Natural killer cell (primary cell): Measurements from ENCODE around the gene RGS6. TPM values are rescaled to one million over a fixed set of nuclear protein-coding genes. Genes with fewer than 3 reads are reported as not detected.

Experiments used
- ATAC-seq, 3 donors: fragments of 150-1000 bp in 2 of 3; fragments of 200-7000 bp in 1 of 3; cut with Tn5 transposase; 1 replicate in 1 of 3; 2 replicates in 2 of 3; pipeline ENCODE4 v1.10.0; 2021; ENCODE audit warnings: mild to moderate bottlenecking in 2 of 3, moderate library complexity in 2 of 3
- DNase-seq, 2 donors: peaks; one replicate each; pipeline versions ENCODE4 v3.0.0 to v3.0.0-alpha.2; 2013 to 2021; ENCODE audit warnings: mixed read lengths in 1 of 2
- H3K27ac ChIP-seq: one replicate; pipeline ENCODE4 v1.5.1; 2013; ENCODE audit warnings: mild to moderate bottlenecking, low read length
- H3K27me3 ChIP-seq: one replicate; pipeline ENCODE4 v1.6.1; 2013; ENCODE audit warnings: low read length; ENCODE audit not compliant: control insufficient read depth, insufficient read depth
- H3K36me3 ChIP-seq: one replicate; pipeline ENCODE4 v1.6.1; 2013; ENCODE audit warnings: low read length; ENCODE audit not compliant: control insufficient read depth, insufficient read depth
- H3K4me1 ChIP-seq: one replicate; pipeline ENCODE4 v1.6.1; 2013; ENCODE audit warnings: low read length; ENCODE audit not compliant: control insufficient read depth, insufficient read depth
- H3K4me3 ChIP-seq: one replicate; pipeline ENCODE4 v1.5.1; 2013; ENCODE audit warnings: low read length
- H3K9me3 ChIP-seq: one replicate; pipeline ENCODE4 v1.6.1; 2013; ENCODE audit warnings: low read length; ENCODE audit not compliant: control insufficient read depth, insufficient read depth
- H3K27ac Mint-ChIP-seq, 2 donors: one replicate each; pipeline ENCODE4 v1.8.0; 2022; ENCODE audit warnings: mild to moderate bottlenecking in 2 of 2, mixed read lengths in 2 of 2, moderate library complexity in 1 of 2
- H3K27me3 Mint-ChIP-seq, 2 donors: one replicate each; pipeline ENCODE4 v1.8.0; 2022; ENCODE audit warnings: low read depth in 2 of 2, mixed read lengths in 2 of 2
- H3K36me3 Mint-ChIP-seq: one replicate; pipeline ENCODE4 v1.8.0; 2022; ENCODE audit warnings: mixed read lengths
- H3K4me1 Mint-ChIP-seq, 2 donors: one replicate each; pipeline ENCODE4 v1.8.0; 2022; ENCODE audit warnings: mixed read lengths in 2 of 2
- H3K4me3 Mint-ChIP-seq: one replicate; pipeline ENCODE4 v1.8.0; 2022; ENCODE audit warnings: mild to moderate bottlenecking, moderate library complexity, mixed read lengths
- H3K9me3 Mint-ChIP-seq, 2 donors: one replicate each; pipeline ENCODE4 v1.8.0; 2022; ENCODE audit warnings: mixed read lengths in 2 of 2
- CTCF ChIP-seq: fragments of 200-600 bp; IDR thresholded peaks from one replicate; pipeline ENCODE4 v1.8.0; 2022; ENCODE audit warnings: antibody characterized with exemption
- WGBS: methylation state at CpG from one replicate; pipeline ENCODE4 v1.1.7; 2013; ENCODE audit warnings: missing lambda C conversion rate; ENCODE audit not compliant: insufficient coverage; 5-methylcytosine and 5-hydroxymethylcytosine counted together
- intact Hi-C: fragments of 100-400 bp; cut with micrococcal nuclease; formaldehyde crosslinking; loops from one replicate; pipeline ENCODE4 v1.14.2; 2022
- total RNA-seq, 4 donors: library from RNA; stranded (reverse); fragments of 120-200 nt in 1 of 4; gene quantifications; one replicate each; pipeline versions ENCODE4 v1.2.3 to v1.2.4, GENCODE V29; 2013 to 2022

The RGS6 gene
- total RNA-seq, 3 donors from 2014 or later (not counting 1 experiment from before 2014, with no cell fraction given), result 0.75 to 1.4 TPM; not detected in 1

- Mint-ChIP-seq H3K27me3 (peaks cover 10 to 18% of the 10 kb centered on the region in 2 donors), H3K4me3 (no peak overlapping the region), H3K4me1 (no peaks in the 10 kb centered on the region), H3K9me3 (no peaks in the 10 kb centered on the region), H3K36me3 (no peaks in the 10 kb centered on the region), H3K27ac (no peak overlapping the region)
- no peak for TF ChIP-seq CTCF
- intact Hi-C loops, result no loop called here
- H3K27me3 ChIP-seq, result no peaks in the 10 kb centered on the region
- no peaks in the 10 kb centered on the region for H3K36me3 ChIP-seq
- no peaks in the 10 kb centered on the region for H3K9me3 ChIP-seq
- no peak overlapping the region for H3K4me3 ChIP-seq
- H3K4me1 ChIP-seq, result no peaks in the 10 kb centered on the region
- DNase-seq (no peak), ATAC-seq (no peak)
- no peak overlapping the region for H3K27ac ChIP-seq
- WGBS, result 90% methylated on average over 1 of the region's 1 CpG
Measured at GRCh38 chr14:72256055-72256454, 323.8 kb downstream of the RGS6 start.

- H3K36me3 ChIP-seq, result no peaks in the 10 kb centered on the region
- Mint-ChIP-seq H3K4me3 (no peak overlapping the region), H3K36me3 (no peaks in the 10 kb centered on the region), H3K27me3 (peaks cover 8 to 21% of the 10 kb centered on the region in 2 donors), H3K4me1 (no peaks in the 10 kb centered on the region), H3K27ac (no peak overlapping the region), H3K9me3 (no peaks in the 10 kb centered on the region)
- no peak for ATAC-seq
- H3K4me3 ChIP-seq, result no peak overlapping the region
- TF ChIP-seq CTCF, result no peak
- intact Hi-C loops, result no loop called here
- DNase-seq, result no peak
- no peaks in the 10 kb centered on the region for H3K9me3 ChIP-seq
- H3K4me1 ChIP-seq, result no peaks in the 10 kb centered on the region
- H3K27me3 ChIP-seq, result no peaks in the 10 kb centered on the region
- WGBS, result 86% methylated on average over 3 of the region's 4 CpGs
- H3K27ac ChIP-seq, result no peak overlapping the region
Measured at GRCh38 chr14:72261068-72261467, 328.8 kb downstream of the RGS6 start.

GRCh38 chr14:72262771-72263170 lies 330.5 kb downstream of the RGS6 start:
- no peak overlapping the region for H3K4me3 Mint-ChIP-seq
- H3K27ac Mint-ChIP-seq, result no peak overlapping the region
- no peaks in the 10 kb centered on the region for H3K4me1 Mint-ChIP-seq
- DNase-seq, result no peak
- peaks cover 8 to 21% of the 10 kb centered on the region in 2 donors for H3K27me3 Mint-ChIP-seq
- Histone ChIP-seq H3K4me3 (no peak overlapping the region), H3K27ac (no peak overlapping the region), H3K36me3 (no peaks in the 10 kb centered on the region), H3K27me3 (no peaks in the 10 kb centered on the region), H3K4me1 (no peaks in the 10 kb centered on the region), H3K9me3 (no peaks in the 10 kb centered on the region)
- WGBS, result 91% methylated on average over 2 of the region's 2 CpGs
- no peak for TF ChIP-seq CTCF
- no peak for ATAC-seq
- intact Hi-C loops, result no loop called here
- no peaks in the 10 kb centered on the region for H3K36me3 Mint-ChIP-seq
- H3K9me3 Mint-ChIP-seq, result no peaks in the 10 kb centered on the region

- H3K4me3 Mint-ChIP-seq, result no peak overlapping the region
- H3K27me3 Mint-ChIP-seq, result peaks cover 17 to 29% of the 10 kb centered on the region in 2 donors
- Histone ChIP-seq H3K27me3 (no peaks in the 10 kb centered on the region), H3K9me3 (no peaks in the 10 kb centered on the region), H3K27ac (no peak overlapping the region), H3K36me3 (no peaks in the 10 kb centered on the region), H3K4me3 (no peak overlapping the region), H3K4me1 (no peaks in the 10 kb centered on the region)
- intact Hi-C loops, result no loop called here
- 60% methylated on average over 5 of the region's 5 CpGs for WGBS
- no peak for DNase-seq
- no peak overlapping the region for H3K27ac Mint-ChIP-seq
- H3K36me3 Mint-ChIP-seq, result no peaks in the 10 kb centered on the region
- no peak for ATAC-seq
- no peak for TF ChIP-seq CTCF
- no peaks in the 10 kb centered on the region for H3K4me1 Mint-ChIP-seq
- no peaks in the 10 kb centered on the region for H3K9me3 Mint-ChIP-seq
Measured at GRCh38 chr14:72264716-72265115, 332.5 kb downstream of the RGS6 start.
